Activated T-helper 2 cell treated with anti-CD3 and anti-CD28 coated beads, Interferon-gamma antibody, Interleukin-2, Interleukin-4, amounts not matched to agents 10 μg/mL and 5 μg/mL and 100 μg/mL, durations not matched to agents 14 hours and 24 hours and 36 hours (primary cell): ENCODE measurements around the gene SKAP1. TPM values are rescaled to one million over a fixed set of nuclear protein-coding genes. Genes with fewer than 3 reads are reported as not detected.
"Not testable (repeated sequence)": the region's sequence is repeated elsewhere in the genome, so short reads cannot be mapped to it uniquely, and the experiment has no call there.

Experiments used
- DNase-seq: peaks from one replicate; pipeline ENCODE4 v3.0.0; 2021; ENCODE audit warnings: low spot score
- H3K27ac Mint-ChIP-seq: one replicate; pipeline ENCODE4 v1.8.0; 2021; ENCODE audit warnings: mixed read lengths
- H3K27me3 Mint-ChIP-seq: one replicate; pipeline ENCODE4 v1.8.0; 2021; ENCODE audit warnings: low read depth, mixed read lengths
- H3K36me3 Mint-ChIP-seq: one replicate; pipeline ENCODE4 v1.8.0; 2021; ENCODE audit warnings: low read depth, mixed read lengths
- H3K4me1 Mint-ChIP-seq: one replicate; pipeline ENCODE4 v1.8.0; 2021; ENCODE audit warnings: low read depth, mixed read lengths
- H3K4me3 Mint-ChIP-seq: one replicate; pipeline ENCODE4 v1.8.0; 2021; ENCODE audit warnings: low read depth, mild to moderate bottlenecking, moderate library complexity, mixed read lengths
- H3K9me3 Mint-ChIP-seq: one replicate; pipeline ENCODE4 v1.8.0; 2021; ENCODE audit warnings: mixed read lengths
- intact Hi-C: fragments of 100-400 bp; cut with micrococcal nuclease; formaldehyde crosslinking; loops from one replicate; pipeline ENCODE4 v1.15.1; 2023
- total RNA-seq: library from RNA; stranded (reverse); gene quantifications from 2 replicates; pipeline ENCODE4 v1.2.3, GENCODE V29; 2022

The SKAP1 gene
- total RNA-seq, 1 donor from 2014 or later = 60.5 TPM

GRCh38 chr17:48247038-48247437, 183.0 kb downstream of the SKAP1 start:
- H3K27me3 Mint-ChIP-seq = no peaks in the 10 kb centered on the region
- H3K4me3 Mint-ChIP-seq = no peak overlapping the region
- intact Hi-C loops = loop anchor here (10.0 kb wide), 1 partner anchor 222 kb away; no protein-coding TSS in a partner anchor

GRCh38 chr17:48246612-48247011, 183.4 kb downstream of the SKAP1 start:
- intact Hi-C loops = loop anchor here (10.0 kb wide), 1 partner anchor 222 kb away; no protein-coding TSS in a partner anchor
- Mint-ChIP-seq H3K4me1 (peaks cover 41% of the 10 kb centered on the region), H3K4me3 (no peak overlapping the region)

More at GRCh38 chr17:48247038-48247437, 183.0 kb downstream of the SKAP1 start:
- peaks cover 7% of the 10 kb centered on the region for H3K36me3 Mint-ChIP-seq
- H3K4me1 Mint-ChIP-seq = peaks cover 38% of the 10 kb centered on the region
- H3K27ac Mint-ChIP-seq = no peak overlapping the region
- DNase-seq = no peak
- H3K9me3 Mint-ChIP-seq = no peaks in the 10 kb centered on the region

GRCh38 chr17:48245465-48246033, 184.5 kb downstream of the SKAP1 start:
- H3K27ac Mint-ChIP-seq, H3K27me3 Mint-ChIP-seq, H3K9me3 Mint-ChIP-seq, H3K4me3 Mint-ChIP-seq, DNase-seq: not testable (repeated sequence)
- intact Hi-C loops = loop anchor here (10.0 kb wide), 1 partner anchor 221 kb away; no protein-coding TSS in a partner anchor
- Mint-ChIP-seq H3K4me1 (peaks cover 51% of the 10 kb centered on the region), H3K36me3 (peaks cover 13% of the 10 kb centered on the region)

More at GRCh38 chr17:48246612-48247011, 183.4 kb downstream of the SKAP1 start:
- H3K9me3 Mint-ChIP-seq = no peaks in the 10 kb centered on the region
- no peak overlapping the region for H3K27ac Mint-ChIP-seq
- no peak for DNase-seq
- peaks cover 7% of the 10 kb centered on the region for H3K36me3 Mint-ChIP-seq
- no peaks in the 10 kb centered on the region for H3K27me3 Mint-ChIP-seq

GRCh38 chr17:48244814-48245213, 185.2 kb downstream of the SKAP1 start:
- peaks cover 15% of the 10 kb centered on the region for H3K36me3 Mint-ChIP-seq
- DNase-seq = no peak
- peaks cover 56% of the 10 kb centered on the region for H3K4me1 Mint-ChIP-seq
- H3K9me3 Mint-ChIP-seq = no peaks in the 10 kb centered on the region
- intact Hi-C loops = loop anchor here (5.0 to 10.0 kb wide), 2 partner anchors 53 to 220 kb away; no protein-coding TSS in a partner anchor
- H3K4me3 Mint-ChIP-seq = no peak overlapping the region
- no peak overlapping the region for H3K27ac Mint-ChIP-seq
- no peaks in the 10 kb centered on the region for H3K27me3 Mint-ChIP-seq

GRCh38 chr17:48244121-48244711, 185.8 kb downstream of the SKAP1 start:
- DNase-seq = no peak
- H3K27ac Mint-ChIP-seq = peak overlapping the region; percentile 31
- no peak overlapping the region for H3K4me3 Mint-ChIP-seq

GRCh38 chr17:48241770-48242497, 188.1 kb downstream of the SKAP1 start:
- H3K36me3 Mint-ChIP-seq = peaks cover 20% of the 10 kb centered on the region
- intact Hi-C loops = loop anchor here (5.0 to 10.0 kb wide), 2 partner anchors 50 to 217 kb away; no protein-coding TSS in a partner anchor
- no peaks in the 10 kb centered on the region for H3K27me3 Mint-ChIP-seq
- H3K9me3 Mint-ChIP-seq = no peaks in the 10 kb centered on the region
- H3K4me1 Mint-ChIP-seq = peaks cover 67% of the 10 kb centered on the region
- no peak overlapping the region for H3K4me3 Mint-ChIP-seq
- DNase-seq = no peak
- peak overlapping the region; percentile 76 for H3K27ac Mint-ChIP-seq

More at GRCh38 chr17:48244121-48244711, 185.8 kb downstream of the SKAP1 start:
- peaks cover 62% of the 10 kb centered on the region for H3K4me1 Mint-ChIP-seq
- no peaks in the 10 kb centered on the region for H3K27me3 Mint-ChIP-seq
- peaks cover 18% of the 10 kb centered on the region for H3K36me3 Mint-ChIP-seq
- no peaks in the 10 kb centered on the region for H3K9me3 Mint-ChIP-seq
- intact Hi-C loops = loop anchor here (5.0 to 10.0 kb wide), 2 partner anchors 52 to 219 kb away; no protein-coding TSS in a partner anchor

GRCh38 chr17:48241131-48241591, 188.9 kb downstream of the SKAP1 start:
- H3K27me3 Mint-ChIP-seq = no peaks in the 10 kb centered on the region
- peak overlapping the region; percentile 27 for H3K4me3 Mint-ChIP-seq
- DNase-seq = no peak
- no peaks in the 10 kb centered on the region for H3K9me3 Mint-ChIP-seq
- peaks cover 67% of the 10 kb centered on the region for H3K4me1 Mint-ChIP-seq
- H3K36me3 Mint-ChIP-seq = peaks cover 17% of the 10 kb centered on the region
- intact Hi-C loops = loop anchor here (5.0 to 10.0 kb wide), 2 partner anchors 49 to 216 kb away; no protein-coding TSS in a partner anchor
- H3K27ac Mint-ChIP-seq = peak overlapping the region; percentile 76

GRCh38 chr17:48240562-48241130, 189.4 kb downstream of the SKAP1 start:
- peak overlapping the region; percentile 76 for H3K27ac Mint-ChIP-seq

GRCh38 chr17:48240122-48240521, 189.9 kb downstream of the SKAP1 start:
- Mint-ChIP-seq H3K4me1 (peaks cover 64% of the 10 kb centered on the region), H3K4me3 (no peak overlapping the region), H3K36me3 (peaks cover 21% of the 10 kb centered on the region), H3K9me3 (no peaks in the 10 kb centered on the region), H3K27me3 (no peaks in the 10 kb centered on the region), H3K27ac (peak overlapping the region; percentile 40)
- intact Hi-C loops = loop anchor here (5.0 to 10.0 kb wide), 2 partner anchors 48 to 215 kb away; no protein-coding TSS in a partner anchor
- DNase-seq = no peak

More at GRCh38 chr17:48240562-48241130, 189.4 kb downstream of the SKAP1 start:
- no peak for DNase-seq
- peaks cover 66% of the 10 kb centered on the region for H3K4me1 Mint-ChIP-seq
- no peaks in the 10 kb centered on the region for H3K27me3 Mint-ChIP-seq
- H3K36me3 Mint-ChIP-seq = peaks cover 17% of the 10 kb centered on the region
- intact Hi-C loops = loop anchor here (5.0 to 10.0 kb wide), 2 partner anchors 48 to 216 kb away; no protein-coding TSS in a partner anchor
- no peak overlapping the region for H3K4me3 Mint-ChIP-seq
- no peaks in the 10 kb centered on the region for H3K9me3 Mint-ChIP-seq

- no peak for DNase-seq
- Mint-ChIP-seq H3K36me3 (peaks cover 26% of the 10 kb centered on the region), H3K4me1 (peaks cover 58% of the 10 kb centered on the region), H3K27me3 (no peaks in the 10 kb centered on the region), H3K9me3 (no peaks in the 10 kb centered on the region), H3K27ac (peak overlapping the region; percentile 51), H3K4me3 (no peak overlapping the region)
- intact Hi-C loops = no loop called here
Measured at GRCh38 chr17:48239603-48239995, 190.4 kb downstream of the SKAP1 start.

GRCh38 chr17:48238933-48239602, 190.9 kb downstream of the SKAP1 start:
- H3K9me3 Mint-ChIP-seq = no peaks in the 10 kb centered on the region
- no peaks in the 10 kb centered on the region for H3K27me3 Mint-ChIP-seq
- H3K36me3 Mint-ChIP-seq = peaks cover 31% of the 10 kb centered on the region
- no peak for DNase-seq
- intact Hi-C loops = no loop called here
- H3K4me3 Mint-ChIP-seq = no peak overlapping the region
- peaks cover 53% of the 10 kb centered on the region for H3K4me1 Mint-ChIP-seq
- H3K27ac Mint-ChIP-seq = no peak overlapping the region

GRCh38 chr17:48237456-48237855, 192.6 kb downstream of the SKAP1 start:
- peaks cover 40% of the 10 kb centered on the region for H3K4me1 Mint-ChIP-seq
- no peaks in the 10 kb centered on the region for H3K27me3 Mint-ChIP-seq
- peaks cover 36% of the 10 kb centered on the region for H3K36me3 Mint-ChIP-seq
- H3K9me3 Mint-ChIP-seq = no peaks in the 10 kb centered on the region
- no peak overlapping the region for H3K27ac Mint-ChIP-seq
- no peak for DNase-seq
- no peak overlapping the region for H3K4me3 Mint-ChIP-seq
- intact Hi-C loops = no loop called here
